MM.1S (cell line): ENCODE data around the gene MYL6B.

Experiments
- DNase-seq: peaks from one replicate; pipeline ENCODE4 v3.0.0-alpha.2; 2015
- H2AFZ ChIP-seq: fragments of 300-600 bp; sonication (generic); 2 replicates; pipeline ENCODE4 v1.6.0; 2016; ENCODE audit warnings: antibody characterized with exemption, low read length
- H3F3A ChIP-seq: fragments of 300-600 bp; sonication (generic); 2 replicates; pipeline ENCODE4 v1.6.1; 2016; ENCODE audit warnings: mild to moderate bottlenecking, antibody characterized with exemption, low read length, moderate library complexity, mixed read lengths; ENCODE audit not compliant: insufficient read depth
- H3K27ac ChIP-seq: fragments of 300-600 bp; sonication (generic); 2 replicates; pipeline ENCODE4 v1.5.1; 2016; ENCODE audit warnings: mild to moderate bottlenecking, low read length
- H3K27me3 ChIP-seq: fragments of 300-600 bp; sonication (generic); replicated peaks from 2 replicates; pipeline ENCODE4 v1.6.0; 2016; ENCODE audit warnings: low read length; ENCODE audit not compliant: insufficient read depth
- H3K36me3 ChIP-seq: fragments of 300-600 bp; sonication (generic); replicated peaks from 2 replicates; pipeline ENCODE4 v1.6.1; 2016; ENCODE audit warnings: mild to moderate bottlenecking, low read length, mixed read lengths; ENCODE audit not compliant: insufficient read depth
- H3K4me1 ChIP-seq: fragments of 300-600 bp; sonication (generic); 2 replicates; pipeline ENCODE4 v1.6.1; 2016; ENCODE audit warnings: low read length, mixed read lengths
- H3K4me2 ChIP-seq: fragments of 300-600 bp; sonication (generic); 2 replicates; pipeline ENCODE4 v1.6.0; 2016; ENCODE audit warnings: low read depth, low read length
- H3K4me3 ChIP-seq: fragments of 300-600 bp; sonication (generic); 2 replicates; pipeline ENCODE4 v1.5.1; 2016; ENCODE audit warnings: low read length, mixed read lengths
- H3K79me2 ChIP-seq: fragments of 300-600 bp; sonication (generic); 2 replicates; pipeline ENCODE4 v1.6.1; 2016; ENCODE audit warnings: mixed run types, low read length, mixed read lengths
- H3K9ac ChIP-seq: fragments of 300-600 bp; sonication (generic); 2 replicates; pipeline ENCODE4 v1.6.1; 2016; ENCODE audit warnings: low read length, mixed read lengths
- H3K9me2 ChIP-seq: fragments of 300-600 bp; sonication (generic); replicated peaks from 2 replicates; pipeline ENCODE4 v1.6.1; 2016; ENCODE audit warnings: mild to moderate bottlenecking, low read length, mixed read lengths; ENCODE audit not compliant: insufficient read depth
- H3K9me3 ChIP-seq: fragments of 300-600 bp; sonication (generic); replicated peaks from 2 replicates; pipeline ENCODE4 v1.6.1; 2016; ENCODE audit warnings: mild to moderate bottlenecking, low read length, mixed read lengths; ENCODE audit not compliant: insufficient read depth
- H4K20me1 ChIP-seq: fragments of 300-600 bp; sonication (generic); 2 replicates; pipeline ENCODE4 v1.6.1; 2016; ENCODE audit warnings: mild to moderate bottlenecking, low read length, moderate library complexity, mixed read lengths; ENCODE audit not compliant: insufficient read depth
- EZH2 ChIP-seq: fragments of 300-600 bp; sonication (generic); optimal IDR thresholded peaks from 2 replicates; pipeline ENCODE3; 2017; ENCODE audit warnings: low read depth, mild to moderate bottlenecking, antibody characterized with exemption, low read length, mixed read lengths
- EZH2phosphoT487 ChIP-seq: fragments of 300-600 bp; sonication (generic); IDR thresholded peaks from 2 replicates; pipeline ENCODE4 v1.6.1; 2018; ENCODE audit warnings: antibody characterized with exemption, low read length
- TF ChIP-seq, protein P1 (sequence below): fragments of 300-600 bp; sonication (generic); IDR thresholded peaks from 2 replicates; pipeline ENCODE4 v1.5.1; 2016; ENCODE audit warnings: antibody characterized with exemption, low read length, mixed read lengths

The MYL6B gene

DNA sequence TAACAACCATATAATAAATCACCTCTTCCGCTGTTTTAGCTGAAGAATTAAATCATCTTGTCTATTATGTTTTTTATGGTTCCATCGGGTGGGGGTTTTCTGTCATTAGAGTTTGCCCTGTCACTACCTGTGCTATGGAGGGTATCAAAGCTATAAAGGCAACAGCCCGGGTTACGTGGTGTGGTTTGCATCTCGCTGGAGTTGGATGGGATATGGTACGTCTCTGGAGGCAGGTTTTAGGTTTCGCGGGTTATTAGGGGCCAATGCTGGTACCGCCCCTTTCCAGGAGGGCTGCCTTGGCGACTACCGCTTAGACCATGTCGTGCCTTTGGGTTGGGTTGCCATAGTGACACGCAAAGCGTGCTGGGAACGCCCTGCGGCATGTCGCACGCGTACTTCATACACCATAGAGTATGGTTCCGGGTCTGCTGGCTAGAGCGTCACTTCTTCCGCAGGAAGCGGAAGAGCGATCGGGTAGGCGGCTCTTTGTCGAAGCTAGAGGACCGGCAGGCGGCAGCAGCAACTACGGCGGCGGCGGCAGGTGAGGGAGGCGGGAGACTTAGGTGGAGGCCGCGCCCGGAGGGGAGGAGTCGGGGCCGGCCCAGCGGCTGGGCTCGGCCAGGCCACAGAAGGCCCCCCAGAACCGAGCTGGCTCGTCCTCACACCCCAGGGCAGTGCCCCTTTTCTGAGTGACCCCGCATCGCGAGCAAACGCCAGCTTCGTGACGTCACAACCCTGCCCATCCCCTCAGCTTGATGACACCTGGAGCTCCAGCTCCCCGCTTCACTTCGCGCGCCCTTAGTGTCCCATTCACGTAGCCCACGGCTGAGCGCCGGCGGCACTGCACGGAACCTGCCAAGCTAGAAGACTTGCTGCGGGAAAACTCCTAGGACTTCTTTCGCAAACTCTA, 34.4 kb upstream of the MYL6B start, which contains the start of gene ZC3H10:
TSS of gene ZC3H10 (plus strand) at position 489 of the 910 bp plus-strand sequence. CDS start 2,297 bp downstream, outside the sequence.
- peak within 1 kb of the TSS; percentile 94 for H3K4me3 ChIP-seq
- peak within 1 kb of the TSS; percentile 90 for H3K9ac ChIP-seq
- peak within 1 kb of the TSS; percentile 89 for H3K27ac ChIP-seq
- DNase-seq, result peak; percentile 100
- no peaks in the 10 kb centered on the region for H3K9me2 ChIP-seq
- no peaks in the 10 kb centered on the region for H3K27me3 ChIP-seq
- H3K36me3 ChIP-seq, result no peaks in the 10 kb centered on the region
- H3K79me2 ChIP-seq, result peaks cover 32% of the 10 kb centered on the region
- peak within 1 kb of the TSS; percentile 94 for H3K4me2 ChIP-seq
- TF ChIP-seq, protein P1, sequence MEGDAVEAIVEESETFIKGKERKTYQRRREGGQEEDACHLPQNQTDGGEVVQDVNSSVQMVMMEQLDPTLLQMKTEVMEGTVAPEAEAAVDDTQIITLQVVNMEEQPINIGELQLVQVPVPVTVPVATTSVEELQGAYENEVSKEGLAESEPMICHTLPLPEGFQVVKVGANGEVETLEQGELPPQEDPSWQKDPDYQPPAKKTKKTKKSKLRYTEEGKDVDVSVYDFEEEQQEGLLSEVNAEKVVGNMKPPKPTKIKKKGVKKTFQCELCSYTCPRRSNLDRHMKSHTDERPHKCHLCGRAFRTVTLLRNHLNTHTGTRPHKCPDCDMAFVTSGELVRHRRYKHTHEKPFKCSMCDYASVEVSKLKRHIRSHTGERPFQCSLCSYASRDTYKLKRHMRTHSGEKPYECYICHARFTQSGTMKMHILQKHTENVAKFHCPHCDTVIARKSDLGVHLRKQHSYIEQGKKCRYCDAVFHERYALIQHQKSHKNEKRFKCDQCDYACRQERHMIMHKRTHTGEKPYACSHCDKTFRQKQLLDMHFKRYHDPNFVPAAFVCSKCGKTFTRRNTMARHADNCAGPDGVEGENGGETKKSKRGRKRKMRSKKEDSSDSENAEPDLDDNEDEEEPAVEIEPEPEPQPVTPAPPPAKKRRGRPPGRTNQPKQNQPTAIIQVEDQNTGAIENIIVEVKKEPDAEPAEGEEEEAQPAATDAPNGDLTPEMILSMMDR, result peak; percentile 42
- TF ChIP-seq EZH2phosphoT487, result no peak
- no peak for TF ChIP-seq EZH2
- H3K4me1 ChIP-seq, result peaks cover 12% of the 10 kb centered on the region
- peak within 1 kb of the TSS; percentile 70 for H2AFZ ChIP-seq
- peaks cover 52% of the 10 kb centered on the region for H3F3A ChIP-seq
- no peaks in the 10 kb centered on the region for H4K20me1 ChIP-seq
- H3K9me3 ChIP-seq, result no peaks in the 10 kb centered on the region

DNA sequence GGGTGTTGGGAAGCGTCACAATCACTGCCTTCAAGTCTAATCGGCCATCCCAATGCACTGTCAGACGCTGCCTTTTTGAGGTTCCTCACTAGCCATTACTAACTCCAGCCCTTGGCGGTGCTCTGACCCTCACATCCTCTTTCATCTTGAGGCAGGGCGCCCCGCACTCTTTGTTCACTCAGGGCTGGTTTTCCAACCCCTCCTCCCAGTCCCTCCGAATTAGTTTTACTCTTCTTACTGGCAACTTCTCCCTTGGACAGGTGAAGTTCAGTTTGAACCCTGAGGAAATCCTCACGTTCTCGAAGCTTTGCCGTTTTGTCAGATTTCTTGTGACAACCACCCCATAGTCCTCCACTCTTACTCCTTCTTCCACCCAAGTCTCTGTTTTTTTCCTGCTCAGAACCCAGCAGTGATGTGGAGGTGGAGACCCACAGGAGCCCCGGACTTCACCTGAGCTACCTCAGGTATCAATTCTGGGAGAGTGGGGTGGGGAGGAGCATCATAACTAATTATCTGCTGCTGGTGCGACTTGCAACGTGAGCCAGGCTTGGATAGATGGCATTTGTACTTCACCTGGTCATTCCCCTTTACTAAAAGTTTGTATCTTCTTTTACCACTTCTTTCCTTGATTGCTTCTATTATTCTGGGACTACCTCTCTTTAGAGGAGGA, 33.6 kb upstream of the MYL6B start:
- peaks cover 32% of the 10 kb centered on the region for H3K79me2 ChIP-seq
- H3K9me2 ChIP-seq, result no peaks in the 10 kb centered on the region
- H3K4me1 ChIP-seq, result peaks cover 12% of the 10 kb centered on the region
- TF ChIP-seq EZH2 (no peak), EZH2phosphoT487 (no peak)
- TF ChIP-seq, protein P1, result no peak
- peaks cover 44% of the 10 kb centered on the region for H3F3A ChIP-seq
- peak overlapping the region; percentile 70 for H2AFZ ChIP-seq
- no peak for DNase-seq
- H3K9me3 ChIP-seq, result no peaks in the 10 kb centered on the region
- peak overlapping the region; percentile 94 for H3K4me2 ChIP-seq
- no peaks in the 10 kb centered on the region for H3K27me3 ChIP-seq
- peak overlapping the region; percentile 94 for H3K4me3 ChIP-seq
- H3K9ac ChIP-seq, result peak overlapping the region; percentile 90
- H4K20me1 ChIP-seq, result no peaks in the 10 kb centered on the region
- no peaks in the 10 kb centered on the region for H3K36me3 ChIP-seq
- peak overlapping the region; percentile 89 for H3K27ac ChIP-seq

DNA sequence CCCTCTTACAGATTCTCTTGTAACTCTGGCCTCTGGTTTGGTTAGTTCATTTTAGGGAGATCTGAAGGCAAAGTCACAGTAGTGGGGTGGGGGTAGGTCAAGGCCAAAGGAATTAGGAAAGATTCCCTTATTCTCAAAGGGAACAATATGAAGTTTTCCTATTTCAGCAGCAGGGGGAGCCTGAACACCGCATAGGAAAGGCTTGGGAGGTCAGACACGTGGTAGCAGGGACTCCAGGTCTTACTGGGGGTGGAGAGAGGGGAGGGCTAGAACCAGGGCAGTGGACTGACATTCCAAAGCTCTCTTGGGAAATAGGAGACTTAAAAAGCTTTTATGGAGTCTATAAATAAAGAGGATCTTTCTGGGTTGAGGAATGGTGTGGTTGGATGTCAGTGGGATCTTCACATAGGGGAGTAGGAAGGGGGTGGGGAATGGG, 33.0 kb upstream of the MYL6B start:
- DNase-seq, result peak; percentile 83
- peak overlapping the region; percentile 70 for H2AFZ ChIP-seq
- H3F3A ChIP-seq, result peaks cover 38% of the 10 kb centered on the region
- TF ChIP-seq, protein P1, result peak; percentile 81
- no peak for TF ChIP-seq EZH2phosphoT487
- peaks cover 32% of the 10 kb centered on the region for H3K79me2 ChIP-seq
- peak overlapping the region; percentile 90 for H3K9ac ChIP-seq
- H3K9me2 ChIP-seq, result no peaks in the 10 kb centered on the region
- no peaks in the 10 kb centered on the region for H3K36me3 ChIP-seq
- H3K27me3 ChIP-seq, result no peaks in the 10 kb centered on the region
- peaks cover 12% of the 10 kb centered on the region for H3K4me1 ChIP-seq
- H4K20me1 ChIP-seq, result no peaks in the 10 kb centered on the region
- peak overlapping the region; percentile 94 for H3K4me2 ChIP-seq
- H3K4me3 ChIP-seq, result peak overlapping the region; percentile 94
- no peaks in the 10 kb centered on the region for H3K9me3 ChIP-seq
- peak overlapping the region; percentile 89; the same call in 1 of the 2 replicates for H3K27ac ChIP-seq
